Fibroblast of lung (primary cell): Measurements from ENCODE around the gene TRPV2. TPM values are rescaled to one million over a fixed set of nuclear protein-coding genes. Genes with fewer than 3 reads are reported as not detected.

Experiments used
- DNase-seq, 2 donors: peaks; one replicate each; pipeline versions ENCODE4 v3.0.0 to v3.0.0-alpha.2; 2010; ENCODE audit warnings: low read depth in 2 of 2
- H2AFZ ChIP-seq: 2 replicates; pipeline ENCODE4 v1.5.1; 2012; ENCODE audit warnings: low read length, control low read depth, inconsistent platforms
- H3K27ac ChIP-seq: 2 replicates; pipeline ENCODE4 v1.5.1; 2011; ENCODE audit warnings: low read length, control low read depth; ENCODE audit not compliant: insufficient read depth
- H3K27me3 ChIP-seq: 2 replicates; pipeline ENCODE4 v1.5.1; 2011; ENCODE audit warnings: mild to moderate bottlenecking, low read length; ENCODE audit not compliant: control insufficient read depth, insufficient read depth
- H3K36me3 ChIP-seq: 2 replicates; pipeline ENCODE4 v1.5.1; 2011; ENCODE audit warnings: low read length; ENCODE audit not compliant: control insufficient read depth, insufficient read depth
- H3K4me1 ChIP-seq: 2 replicates; pipeline ENCODE4 v1.5.1; 2011; ENCODE audit warnings: low read length; ENCODE audit not compliant: control insufficient read depth, insufficient read depth; ENCODE audit errors: extremely low read depth
- H3K4me2 ChIP-seq: 2 replicates; pipeline ENCODE4 v1.5.1; 2011; ENCODE audit warnings: low read length, control low read depth; ENCODE audit not compliant: insufficient read depth; ENCODE audit errors: extremely low read depth
- H3K4me3 ChIP-seq, 4 experiments: fragments of 200-600 bp in 1 of 4; sonication (generic) in 1 of 4; replicated peaks in 1 of 4; 2 replicates each; pipeline ENCODE4 v1.5.1; 2011 to 2016; ENCODE audit warnings: low read length in 4 of 4, low read depth in 3 of 4, mild to moderate bottlenecking in 3 of 4, control low read depth in 2 of 4, inconsistent platforms in 1 of 4, mixed read lengths in 1 of 4; ENCODE audit not compliant: insufficient read depth in 1 of 4; ENCODE audit errors: control extremely low read depth in 1 of 4
- H3K79me2 ChIP-seq: 2 replicates; pipeline ENCODE4 v1.5.1; 2012; ENCODE audit warnings: mild to moderate bottlenecking, low read length, inconsistent platforms; ENCODE audit not compliant: control insufficient read depth, insufficient read depth
- H3K9ac ChIP-seq: 2 replicates; pipeline ENCODE4 v1.5.1; 2011; ENCODE audit warnings: mild to moderate bottlenecking, low read length, control low read depth; ENCODE audit not compliant: insufficient read depth
- H3K9me3 ChIP-seq: 2 replicates; pipeline ENCODE4 v1.5.1; 2012; ENCODE audit warnings: low read depth, low read length; ENCODE audit not compliant: control insufficient read depth, insufficient read depth
- H4K20me1 ChIP-seq: 2 replicates; pipeline ENCODE4 v1.5.1; 2011; ENCODE audit warnings: low read length; ENCODE audit not compliant: control insufficient read depth, insufficient read depth; ENCODE audit errors: extremely low read depth
- EZH2 ChIP-seq: IDR thresholded peaks from 2 replicates; pipeline ENCODE4 v1.5.1; 2012; ENCODE audit warnings: low read length, control low read depth, mild to moderate bottlenecking; ENCODE audit errors: missing control alignments
- polyA plus RNA-seq, 2 donors: library from polyadenylated mRNA; depleted of rRNA in 1 of 2; stranded (reverse) in 1 of 2; unstranded in 1 of 2; fragments of >200 nt; gene quantifications; 2 replicates each; pipeline ENCODE4 v1.2.1, GENCODE V29; 2011 to 2012; ENCODE audit warnings: missing spikeins in 1 of 2
- total RNA-seq: library from RNA; depleted of rRNA; stranded (reverse); fragments of >200 nt; gene quantifications from 2 replicates; pipeline ENCODE4 v1.2.1, GENCODE V29; 2014
- TF ChIP-seq, protein P1 (sequence below), 2 donors: IDR thresholded peaks in 1 of 2; conservative IDR thresholded peaks in 1 of 2; 1 replicate in 1 of 2; 2 replicates in 1 of 2; pipeline ENCODE4 v1.5.1; 2011 to 2012; ENCODE audit warnings: low read length in 2 of 2, control low read depth in 1 of 2, inconsistent platforms in 1 of 2, low read depth in 1 of 2, mild to moderate bottlenecking in 1 of 2

Gene TRPV2
- total and polyA plus RNA-seq, 2 donors (not counting 1 experiment from before 2014, with no cell fraction given): 68.6 to 74.5 TPM

DNA sequence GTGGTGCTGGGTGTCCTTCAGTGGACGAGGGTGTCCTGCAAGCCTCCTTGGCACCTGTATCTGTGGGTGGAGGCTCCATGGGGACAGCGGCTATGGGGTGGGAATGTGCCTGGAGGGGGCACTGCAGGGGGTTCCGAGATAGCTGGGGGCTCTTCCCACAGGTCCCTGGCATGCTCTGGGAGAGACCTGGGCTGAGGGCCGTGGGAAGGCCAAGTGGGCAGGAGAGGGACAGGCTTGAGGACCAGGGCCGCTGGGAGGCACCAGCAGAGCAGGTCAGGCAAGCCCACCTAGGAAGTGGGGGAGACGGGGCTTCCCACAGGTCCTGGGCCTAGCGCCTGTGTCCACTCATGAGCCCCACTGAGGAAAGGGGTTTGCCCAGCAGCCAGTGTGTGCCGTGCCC lies 66.9 kb downstream of the TRPV2 start:
- Histone ChIP-seq H3K4me1 (peaks cover 12% of the 10 kb centered on the region), H3K27ac (no peak overlapping the region), H2AFZ (no peak overlapping the region), H4K20me1 (no peaks in the 10 kb centered on the region), H3K79me2 (no peaks in the 10 kb centered on the region), H3K9ac (no peak overlapping the region), H3K4me2 (no peak overlapping the region), H3K9me3 (no peaks in the 10 kb centered on the region), H3K27me3 (no peaks in the 10 kb centered on the region), H3K4me3 (no peak overlapping the region), H3K36me3 (no peaks in the 10 kb centered on the region)
- TF ChIP-seq EZH2: no peak
- TF ChIP-seq, protein P1, sequence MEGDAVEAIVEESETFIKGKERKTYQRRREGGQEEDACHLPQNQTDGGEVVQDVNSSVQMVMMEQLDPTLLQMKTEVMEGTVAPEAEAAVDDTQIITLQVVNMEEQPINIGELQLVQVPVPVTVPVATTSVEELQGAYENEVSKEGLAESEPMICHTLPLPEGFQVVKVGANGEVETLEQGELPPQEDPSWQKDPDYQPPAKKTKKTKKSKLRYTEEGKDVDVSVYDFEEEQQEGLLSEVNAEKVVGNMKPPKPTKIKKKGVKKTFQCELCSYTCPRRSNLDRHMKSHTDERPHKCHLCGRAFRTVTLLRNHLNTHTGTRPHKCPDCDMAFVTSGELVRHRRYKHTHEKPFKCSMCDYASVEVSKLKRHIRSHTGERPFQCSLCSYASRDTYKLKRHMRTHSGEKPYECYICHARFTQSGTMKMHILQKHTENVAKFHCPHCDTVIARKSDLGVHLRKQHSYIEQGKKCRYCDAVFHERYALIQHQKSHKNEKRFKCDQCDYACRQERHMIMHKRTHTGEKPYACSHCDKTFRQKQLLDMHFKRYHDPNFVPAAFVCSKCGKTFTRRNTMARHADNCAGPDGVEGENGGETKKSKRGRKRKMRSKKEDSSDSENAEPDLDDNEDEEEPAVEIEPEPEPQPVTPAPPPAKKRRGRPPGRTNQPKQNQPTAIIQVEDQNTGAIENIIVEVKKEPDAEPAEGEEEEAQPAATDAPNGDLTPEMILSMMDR (conservative IDR thresholded peaks at IDR 0.05 in 1 of 2, IDR thresholded peaks at IDR 0.05 in 1 of 2; ENCODE audit: low read depth in 1 of 2, low read length in 2 of 2): no peak
- no peak for DNase-seq

DNA sequence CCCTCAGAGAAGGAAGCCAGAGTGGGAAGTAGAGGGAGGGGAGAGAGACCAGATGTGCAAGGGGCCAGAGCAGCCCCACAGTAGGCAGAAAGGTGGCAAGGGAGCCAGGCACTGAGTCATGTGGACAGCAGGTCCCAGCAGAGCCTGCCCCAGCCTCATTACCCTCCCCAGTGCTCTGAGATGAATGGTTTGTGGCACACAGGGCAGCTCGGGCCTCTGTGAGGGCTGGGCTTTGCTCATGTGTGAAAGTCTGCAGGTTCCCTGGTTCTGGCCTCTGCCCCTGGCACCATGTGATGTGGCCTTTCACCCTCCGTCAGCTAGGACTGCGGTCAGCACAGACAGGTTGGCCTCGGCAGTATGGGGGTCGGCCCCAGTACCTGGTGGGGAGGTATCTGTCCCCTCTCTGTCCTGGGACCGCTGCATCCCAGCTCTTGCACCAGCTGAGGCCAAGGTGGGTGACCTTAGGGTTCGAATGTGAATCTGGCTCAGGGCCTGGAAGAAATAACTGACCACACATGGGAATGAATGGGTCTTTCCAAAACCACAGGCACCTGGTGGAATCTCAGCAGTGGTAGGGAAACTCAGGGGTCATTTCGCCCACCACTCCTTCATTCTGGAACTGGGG lies 67.8 kb downstream of the TRPV2 start:
- H3K27me3 ChIP-seq: no peaks in the 10 kb centered on the region
- H3K4me1 ChIP-seq: peaks cover 12% of the 10 kb centered on the region
- H3K79me2 ChIP-seq: no peaks in the 10 kb centered on the region
- H3K9me3 ChIP-seq: no peaks in the 10 kb centered on the region
- H3K4me3 ChIP-seq: no peak overlapping the region
- H3K9ac ChIP-seq: no peak overlapping the region
- H2AFZ ChIP-seq: no peak overlapping the region
- H3K27ac ChIP-seq: no peak overlapping the region
- H4K20me1 ChIP-seq: no peaks in the 10 kb centered on the region
- H3K36me3 ChIP-seq: no peaks in the 10 kb centered on the region
- TF ChIP-seq EZH2: no peak
- TF ChIP-seq, protein P1 (conservative IDR thresholded peaks at IDR 0.05 in 1 of 2, IDR thresholded peaks at IDR 0.05 in 1 of 2; ENCODE audit: low read depth in 1 of 2, low read length in 2 of 2): no peak
- no peak overlapping the region for H3K4me2 ChIP-seq
- no peak for DNase-seq

DNA sequence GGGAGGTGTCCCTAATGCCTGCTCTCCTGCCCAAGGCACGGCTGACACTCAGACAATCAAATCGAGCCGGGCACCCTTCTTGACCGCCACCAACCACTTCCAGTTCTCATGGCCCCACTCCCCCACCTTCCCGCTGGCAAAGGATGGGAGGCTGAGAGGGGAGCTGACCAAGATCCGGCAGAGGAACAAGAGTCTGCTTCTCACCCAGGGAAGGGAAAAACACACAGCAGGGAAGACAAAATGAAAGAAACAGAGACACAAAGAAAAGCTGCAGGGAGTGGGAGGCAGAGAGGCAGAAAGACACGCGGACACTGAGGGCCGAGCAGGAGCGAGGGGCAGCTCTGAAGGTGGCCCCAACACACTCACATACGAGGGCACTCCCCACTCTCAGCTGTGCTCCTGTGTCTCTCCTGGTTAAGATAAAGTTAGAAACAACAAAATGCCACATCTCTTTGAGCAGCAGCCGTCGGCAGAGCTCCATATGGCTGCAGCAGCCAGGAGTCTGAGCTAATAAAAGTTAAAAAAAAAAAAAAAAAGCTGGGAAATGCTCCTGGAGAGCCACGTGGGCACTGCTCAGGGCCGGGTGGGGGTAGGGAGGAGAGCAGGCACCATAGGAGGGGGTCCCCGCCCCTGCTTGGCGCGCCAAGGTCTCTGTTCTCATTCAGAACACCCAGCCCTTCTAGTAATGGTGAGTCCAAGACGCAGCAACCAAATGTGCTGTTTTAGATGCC lies 69.2 kb downstream of the TRPV2 start:
- DNase-seq: no peak
- peak overlapping the region in 2 of 4 experiments; percentile 14 to 45 for H3K4me3 ChIP-seq

More for the DNA sequence above, 69.2 kb downstream of the TRPV2 start:
- no peaks in the 10 kb centered on the region for H4K20me1 ChIP-seq
- no peaks in the 10 kb centered on the region for H3K27me3 ChIP-seq
- no peaks in the 10 kb centered on the region for H3K36me3 ChIP-seq
- H3K79me2 ChIP-seq: no peaks in the 10 kb centered on the region
- H3K9ac ChIP-seq: no peak overlapping the region
- H3K4me2 ChIP-seq: peak overlapping the region; percentile 78
- TF ChIP-seq, protein P1 (conservative IDR thresholded peaks at IDR 0.05 in 1 of 2, IDR thresholded peaks at IDR 0.05 in 1 of 2; ENCODE audit: low read depth in 1 of 2, low read length in 2 of 2): no peak
- TF ChIP-seq EZH2: no peak
- peak overlapping the region; percentile 80 for H2AFZ ChIP-seq
- H3K27ac ChIP-seq: no peak overlapping the region
- H3K4me1 ChIP-seq: peaks cover 15% of the 10 kb centered on the region
- H3K9me3 ChIP-seq: no peaks in the 10 kb centered on the region
